Endothelial cell of umbilical vein (primary cell): ENCODE data around the gene MYH9. TPM values are rescaled to one million over a fixed set of nuclear protein-coding genes. Genes with fewer than 3 reads are reported as not detected.

Experiments
- BruUV-seq: library from RNA; stranded (reverse); fragments of 400-500 nt; replicated peaks from 2 replicates; lab custom pipeline; 2021; lab: Mats Ljungman, UMichigan
- CTCF ChIA-PET: fragments of 300-600, 350-600 bp; sonication (Branson Sonifier 250); formaldehyde crosslinking; loops from one replicate; lab custom pipeline; 2021; ENCODE audit warnings: antibody characterized with exemption, inconsistent platforms; lab: Charles Lee
- POLR2A ChIA-PET: fragments of 300-600, 350-600 bp; sonication (Branson Sonifier 250); formaldehyde crosslinking; loops from one replicate; lab custom pipeline; 2021; ENCODE audit warnings: antibody characterized with exemption, inconsistent platforms; lab: Charles Lee
- DNase-seq: peaks from one replicate; pipeline ENCODE4 v3.0.0-alpha.2; 2011; ENCODE audit warnings: low read depth, low spot score
- FAIRE-seq: peaks from 2 replicates; lab custom pipeline; 2011; peaks lifted over from hg19 to GRCh38; lab: Jason Lieb, UNC
- H2AFZ ChIP-seq: 2 replicates; pipeline ENCODE4 v1.6.0; 2012; ENCODE audit warnings: low read depth, low read length, control low read depth, inconsistent platforms
- H3K27ac ChIP-seq: 2 replicates; pipeline ENCODE4 v1.5.1; 2011; ENCODE audit warnings: low read depth, mild to moderate bottlenecking, control low read depth, low read length, moderate library complexity; ENCODE audit not compliant: insufficient read depth
- H3K27me3 ChIP-seq, 2 experiments: 2 replicates each; pipeline versions ENCODE4 v1.6.0 to v1.6.1; 2011; ENCODE audit warnings: low read length in 2 of 2, mixed read lengths in 1 of 2; ENCODE audit not compliant: control insufficient read depth in 2 of 2, insufficient read depth in 2 of 2
- H3K36me3 ChIP-seq, 2 experiments: 2 replicates in 1 of 2; 3 replicates in 1 of 2; pipeline ENCODE4 v1.5.1; 2011; ENCODE audit warnings: low read length in 2 of 2, mild to moderate bottlenecking in 1 of 2, moderate library complexity in 1 of 2; ENCODE audit not compliant: control insufficient read depth in 2 of 2, insufficient read depth in 2 of 2; ENCODE audit errors: extremely low read depth in 1 of 2
- H3K4me1 ChIP-seq: 3 replicates; pipeline ENCODE4 v1.5.1; 2011; ENCODE audit warnings: mild to moderate bottlenecking, low read length; ENCODE audit not compliant: control insufficient read depth, insufficient read depth; ENCODE audit errors: extremely low read depth
- H3K4me2 ChIP-seq: 2 replicates; pipeline ENCODE4 v1.6.1; 2011; ENCODE audit warnings: low read length, control low read depth, mixed read lengths; ENCODE audit not compliant: insufficient read depth
- H3K4me3 ChIP-seq, 3 experiments: fragments of 200-600 bp in 1 of 3; sonication (generic), shearing (Covaris generic) in 1 of 3; replicated peaks in 1 of 3; 2 replicates each; pipeline ENCODE4 v1.5.1; 2011 to 2016; ENCODE audit warnings: control low read depth in 3 of 3, low read length in 3 of 3, mild to moderate bottlenecking in 2 of 3, inconsistent platforms in 1 of 3, low read depth in 1 of 3, moderate library complexity in 1 of 3; ENCODE audit not compliant: insufficient read depth in 1 of 3
- H3K79me2 ChIP-seq: 2 replicates; pipeline ENCODE4 v1.6.0; 2012; ENCODE audit warnings: low read length, inconsistent platforms; ENCODE audit not compliant: control insufficient read depth, insufficient read depth
- H3K9ac ChIP-seq: replicated peaks from 2 replicates; pipeline ENCODE3; 2011; ENCODE audit warnings: low read length, control low read depth; ENCODE audit not compliant: insufficient read depth; ENCODE audit errors: extremely low read depth
- H3K9me1 ChIP-seq: replicated peaks from 3 replicates; pipeline ENCODE4 v1.6.0; 2011; ENCODE audit warnings: mild to moderate bottlenecking, low read length; ENCODE audit not compliant: control insufficient read depth, insufficient read depth; ENCODE audit errors: extremely low read depth
- H3K9me3 ChIP-seq: replicated peaks from 2 replicates; pipeline ENCODE4 v1.5.1; 2012; ENCODE audit warnings: low read length, inconsistent platforms; ENCODE audit not compliant: control insufficient read depth, insufficient read depth
- H4K20me1 ChIP-seq: replicated peaks from 2 replicates; pipeline ENCODE3; 2011; ENCODE audit warnings: mild to moderate bottlenecking, low read length; ENCODE audit not compliant: control insufficient read depth, insufficient read depth; ENCODE audit errors: extremely low read depth
- EZH2 ChIP-seq: IDR thresholded peaks from 2 replicates; pipeline ENCODE4 v1.6.1; 2012; ENCODE audit warnings: borderline replicate concordance, low read depth, mild to moderate bottlenecking, moderate library complexity, low read length, inconsistent platforms; ENCODE audit not compliant: severe bottlenecking
- JUN ChIP-seq: IDR thresholded peaks from 2 replicates; pipeline ENCODE4 v1.6.1; 2011; ENCODE audit warnings: borderline replicate concordance, low read depth; ENCODE audit not compliant: insufficient read length, insufficient read depth
- POLR2AphosphoS5 ChIP-seq: IDR thresholded peaks from 2 replicates; pipeline ENCODE4 v1.6.1; 2012; ENCODE audit warnings: low read depth, mild to moderate bottlenecking, control low read depth, low read length, moderate library complexity; ENCODE audit not compliant: insufficient read depth
- dilution Hi-C: fragments of 300-500 bp; cut with MboI; formaldehyde crosslinking; loops from one replicate; pipeline ENCODE4 v1.15.0; 2019; ENCODE audit warnings: low sequenced_read_pairs; ENCODE audit not compliant: extremely low pct_ligation_motif_present
- intact Hi-C: fragments of 100-400 bp; cut with micrococcal nuclease; formaldehyde crosslinking; loops from one replicate; pipeline ENCODE4 v1.10.0; 2022
- polyA plus RNA-seq, 4 experiments: library from polyadenylated mRNA; depleted of rRNA in 3 of 4; stranded (reverse) in 3 of 4; unstranded in 1 of 4; fragments of >200 nt; gene quantifications; 2 replicates each; pipeline versions ENCODE4 v1.2.1 to v1.2.3, GENCODE V29; 2011 to 2012; ENCODE audit warnings: missing spikeins in 1 of 4
- total RNA-seq: library from RNA; stranded (reverse); gene quantifications from 2 replicates; pipeline ENCODE4 v1.2.3, GENCODE V29; 2021
- TF ChIP-seq, protein P1 (sequence below), 2 donors: IDR thresholded peaks; 1 replicate in 1 of 2; 2 replicates in 1 of 2; pipeline ENCODE4 v1.5.1; 2011; ENCODE audit warnings: low read length in 2 of 2, mild to moderate bottlenecking in 2 of 2, moderate library complexity in 2 of 2, control low read depth in 1 of 2, inconsistent platforms in 1 of 2, low read depth in 1 of 2; ENCODE audit not compliant: insufficient read depth in 1 of 2; ENCODE audit errors: extremely low read depth in 1 of 2
- TF ChIP-seq, protein P2 (sequence below): IDR thresholded peaks from 2 replicates; pipeline ENCODE4 v1.6.1; 2011; ENCODE audit not compliant: insufficient read depth, insufficient read length

MYH9 gene
- total and polyA plus RNA-seq, 2 donors (not counting 3 experiments of a cell fraction or from before 2014, with no cell fraction given), result 188 to 1,413 TPM

DNA sequence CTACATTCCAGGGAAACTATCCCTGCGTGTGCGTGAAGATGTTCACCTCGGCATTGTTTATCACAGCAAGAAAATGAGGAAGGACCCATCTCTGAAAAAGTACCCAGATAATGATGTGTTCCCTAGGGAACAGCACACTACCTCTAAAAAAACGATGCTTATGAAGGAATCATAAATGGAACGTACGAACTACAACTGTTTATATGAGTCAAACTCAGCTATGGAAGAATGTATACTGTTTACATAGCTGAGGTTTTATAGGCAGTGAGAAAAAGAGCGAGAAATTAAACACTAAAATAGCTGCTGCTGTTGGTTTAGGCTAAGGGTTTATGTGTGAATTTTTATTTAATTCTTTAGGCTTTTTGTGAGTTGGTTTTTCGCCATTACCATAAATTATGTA lies 85.9 kb downstream of the MYH9 start:
- H3K4me2 ChIP-seq, result no peak overlapping the region
- H3K27ac ChIP-seq, result no peak overlapping the region
- ChIA-PET CTCF (interaction anchor here (0.5 to 5.6 kb wide), 13 partner anchors 9 to 184 kb away, joined by 3 to 68 read pairs (median 4); partner anchors contain the start of gene TXN2), POLR2A (no interaction called here)
- DNase-seq (no peak), FAIRE-seq (no peak)
- H3K4me1 ChIP-seq, result peaks cover 10% of the 10 kb centered on the region
- H3K36me3 ChIP-seq, result peaks cover 88 to 93% of the 10 kb centered on the region in 2 experiments
- H3K9ac ChIP-seq, result no peak overlapping the region
- no peaks in the 10 kb centered on the region for H3K9me1 ChIP-seq
- BruUV-seq, result no TSS peak
- no peak overlapping the region for H2AFZ ChIP-seq
- dilution Hi-C loops, result no loop called here
- H3K4me3 ChIP-seq, result no peak overlapping the region
- no peaks in the 10 kb centered on the region for H4K20me1 ChIP-seq
- no peaks in the 10 kb centered on the region for H3K9me3 ChIP-seq
- intact Hi-C loops, result loop anchor here (1.0 kb wide), 2 partner anchors 86 to 168 kb away; no protein-coding TSS in a partner anchor
- peaks cover 78% of the 10 kb centered on the region for H3K79me2 ChIP-seq
- TF ChIP-seq, protein P1, sequence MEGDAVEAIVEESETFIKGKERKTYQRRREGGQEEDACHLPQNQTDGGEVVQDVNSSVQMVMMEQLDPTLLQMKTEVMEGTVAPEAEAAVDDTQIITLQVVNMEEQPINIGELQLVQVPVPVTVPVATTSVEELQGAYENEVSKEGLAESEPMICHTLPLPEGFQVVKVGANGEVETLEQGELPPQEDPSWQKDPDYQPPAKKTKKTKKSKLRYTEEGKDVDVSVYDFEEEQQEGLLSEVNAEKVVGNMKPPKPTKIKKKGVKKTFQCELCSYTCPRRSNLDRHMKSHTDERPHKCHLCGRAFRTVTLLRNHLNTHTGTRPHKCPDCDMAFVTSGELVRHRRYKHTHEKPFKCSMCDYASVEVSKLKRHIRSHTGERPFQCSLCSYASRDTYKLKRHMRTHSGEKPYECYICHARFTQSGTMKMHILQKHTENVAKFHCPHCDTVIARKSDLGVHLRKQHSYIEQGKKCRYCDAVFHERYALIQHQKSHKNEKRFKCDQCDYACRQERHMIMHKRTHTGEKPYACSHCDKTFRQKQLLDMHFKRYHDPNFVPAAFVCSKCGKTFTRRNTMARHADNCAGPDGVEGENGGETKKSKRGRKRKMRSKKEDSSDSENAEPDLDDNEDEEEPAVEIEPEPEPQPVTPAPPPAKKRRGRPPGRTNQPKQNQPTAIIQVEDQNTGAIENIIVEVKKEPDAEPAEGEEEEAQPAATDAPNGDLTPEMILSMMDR (IDR thresholded peaks at IDR 0.05; ENCODE audit: extremely low read depth in 1 of 2, insufficient read depth in 1 of 2, low read depth in 1 of 2, low read length in 2 of 2), result no peak
- TF ChIP-seq POLR2AphosphoS5, result no peak
- TF ChIP-seq JUN, result no peak
- no peak for TF ChIP-seq EZH2
- TF ChIP-seq, protein P2, sequence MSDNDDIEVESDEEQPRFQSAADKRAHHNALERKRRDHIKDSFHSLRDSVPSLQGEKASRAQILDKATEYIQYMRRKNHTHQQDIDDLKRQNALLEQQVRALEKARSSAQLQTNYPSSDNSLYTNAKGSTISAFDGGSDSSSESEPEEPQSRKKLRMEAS, result no peak
- no peaks in the 10 kb centered on the region for H3K27me3 ChIP-seq
